Naive thymus-derived CD8-positive, alpha-beta T cell (primary cell): ENCODE measurements around the gene CALN1. TPM values are rescaled to one million over a fixed set of nuclear protein-coding genes. Genes with fewer than 3 reads are reported as not detected.

Experiments used
- ATAC-seq, 2 donors: fragments of 150-1000 bp; cut with Tn5 transposase in 1 of 2; sonication (Bioruptor Pico), chemical (Tn5 transposase) in 1 of 2; 1 replicate in 1 of 2; 2 replicates in 1 of 2; pipeline ENCODE4 v1.10.0; 2021; ENCODE audit warnings: mild to moderate bottlenecking in 2 of 2, moderate library complexity in 2 of 2
- POLR2A ChIA-PET: fragments of 350-600 bp; sonication (Branson Sonifier 250); formaldehyde crosslinking; loops from one replicate; lab custom pipeline; 2021; ENCODE audit warnings: antibody characterized with exemption; lab: Charles Lee
- DNase-seq, 10 donors: peaks; one replicate each; pipeline versions ENCODE4 v3.0.0 to v3.0.0-alpha.2; 2020 to 2022
- H3K27ac Mint-ChIP-seq, 10 donors: one replicate each; pipeline ENCODE4 v1.8.0; 2020 to 2022; ENCODE audit warnings: mild to moderate bottlenecking in 10 of 10, mixed read lengths in 10 of 10, moderate library complexity in 4 of 10, inconsistent platforms in 1 of 10
- H3K27me3 Mint-ChIP-seq, 5 donors: one replicate each; pipeline ENCODE4 v1.8.0; 2021 to 2022; ENCODE audit warnings: mixed read lengths in 5 of 5
- H3K36me3 Mint-ChIP-seq, 3 donors: one replicate each; pipeline ENCODE4 v1.8.0; 2020 to 2022; ENCODE audit warnings: mixed read lengths in 3 of 3, mild to moderate bottlenecking in 2 of 3, inconsistent platforms in 1 of 3
- H3K4me1 Mint-ChIP-seq, 4 donors: one replicate each; pipeline ENCODE4 v1.8.0; 2021 to 2022; ENCODE audit warnings: mixed read lengths in 4 of 4
- H3K4me3 Mint-ChIP-seq, 10 donors: one replicate each; pipeline ENCODE4 v1.8.0; 2020 to 2022; ENCODE audit warnings: mild to moderate bottlenecking in 10 of 10, mixed read lengths in 10 of 10, moderate library complexity in 6 of 10, inconsistent platforms in 1 of 10
- H3K9me3 Mint-ChIP-seq, 9 donors: one replicate each; pipeline ENCODE4 v1.8.0; 2020 to 2022; ENCODE audit warnings: mixed read lengths in 9 of 9, mild to moderate bottlenecking in 3 of 9, inconsistent platforms in 1 of 9, moderate library complexity in 1 of 9
- polyA plus RNA-seq, 3 donors: library from polyadenylated mRNA; unstranded; fragments of 300-500 nt; fragmentation: Illumina TruSeq; gene quantifications; one replicate each; pipeline ENCODE4 v1.2.3, GENCODE V29; 2021
- total RNA-seq, 8 experiments: library from RNA in 2 of 8; stranded (reverse) in 2 of 8; gene quantifications; one replicate each; pipeline ENCODE4 v1.2.3 and lab custom pipeline; 2021 to 2026

The CALN1 gene
- total and polyA plus RNA-seq, 5 experiments from 2014 or later: 0.15 TPM; not detected in 4

DNA sequence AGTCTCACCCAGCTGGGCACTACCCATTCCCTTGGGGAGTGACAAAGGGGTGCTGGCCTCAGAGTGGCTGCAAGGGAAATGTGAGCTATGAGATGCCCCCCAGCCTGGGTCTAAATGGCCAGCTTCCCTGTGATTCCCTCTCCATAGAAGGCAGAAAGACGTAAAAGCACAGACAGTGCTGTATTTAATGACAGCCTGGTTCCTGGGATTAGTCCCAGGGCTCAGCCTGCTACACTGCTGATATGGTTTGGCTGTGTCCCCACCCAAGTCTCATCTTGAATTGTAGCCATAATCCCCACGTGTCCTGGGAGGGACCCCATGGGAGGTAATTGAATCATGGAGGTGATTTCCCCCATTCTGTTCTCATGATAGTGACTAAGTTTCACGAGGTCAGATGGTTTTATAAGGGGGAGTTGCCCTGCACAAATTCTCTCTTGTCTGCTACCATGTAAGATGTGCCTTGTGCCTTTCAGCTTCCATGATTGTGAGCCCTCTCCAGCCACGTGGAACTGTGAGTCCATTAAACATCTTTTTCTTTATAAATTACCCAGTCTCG lies 23.9 kb upstream of the CALN1 start:
- Mint-ChIP-seq H3K4me3 (no peak overlapping the region), H3K4me1 (no peaks in the 10 kb centered on the region), H3K27me3 (peaks cover 0 to 4% (median 1%) of the 10 kb centered on the region in 5 donors), H3K36me3 (no peaks in the 10 kb centered on the region), H3K9me3 (peaks cover 0 to 4% (median 0%) of the 10 kb centered on the region in 9 donors), H3K27ac (no peak overlapping the region)
- no peak for DNase-seq
- ATAC-seq: no peak
- POLR2A ChIA-PET: no interaction called here

DNA sequence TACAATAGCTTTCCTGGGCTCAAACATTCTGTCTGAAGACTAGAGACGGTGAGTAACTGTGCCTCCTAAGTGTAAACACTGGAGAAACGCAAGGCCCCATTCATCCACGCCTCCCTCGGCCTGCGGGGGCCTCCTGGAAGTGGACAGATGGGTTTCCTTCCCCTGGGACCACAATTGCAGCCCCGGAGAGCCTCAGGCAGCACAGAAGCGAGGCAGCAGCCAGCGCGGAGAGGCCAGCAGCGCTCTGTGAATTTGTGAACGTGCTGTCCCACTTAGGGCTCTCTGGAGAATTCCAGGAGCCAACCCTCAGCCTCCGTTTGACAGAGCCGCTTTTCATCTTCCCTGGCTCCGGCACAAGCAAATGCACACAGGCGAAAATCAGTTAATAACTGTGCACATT lies 23.2 kb upstream of the CALN1 start:
- Mint-ChIP-seq H3K4me1 (no peaks in the 10 kb centered on the region), H3K9me3 (peaks cover 0 to 4% (median 0%) of the 10 kb centered on the region in 9 donors), H3K4me3 (no peak overlapping the region), H3K27ac (no peak overlapping the region), H3K36me3 (no peaks in the 10 kb centered on the region), H3K27me3 (peaks cover 0 to 4% (median 0%) of the 10 kb centered on the region in 5 donors)
- ATAC-seq: no peak
- POLR2A ChIA-PET: no interaction called here
- DNase-seq: no peak

DNA sequence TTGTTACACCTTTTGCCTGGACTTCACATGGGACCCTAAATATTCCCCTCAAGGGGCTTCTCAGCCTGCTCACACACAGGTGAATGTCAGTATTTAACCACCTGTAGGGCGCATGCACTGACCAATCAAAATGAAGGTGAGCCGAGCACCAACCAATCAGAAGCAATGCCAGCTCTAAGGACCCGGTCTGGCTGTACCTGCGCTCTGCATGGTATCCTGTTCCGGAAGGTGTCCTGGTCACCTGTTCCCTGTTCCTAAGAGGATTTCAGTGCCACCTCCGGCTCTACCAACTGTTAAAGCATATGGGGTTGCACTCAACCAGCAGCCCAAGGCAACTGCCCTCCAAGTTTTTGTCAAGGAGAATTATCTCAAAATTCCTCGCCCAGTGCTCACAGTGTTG lies 18.4 kb upstream of the CALN1 start:
- Mint-ChIP-seq H3K9me3 (peaks cover 0 to 3% (median 0%) of the 10 kb centered on the region in 9 donors), H3K27me3 (peaks cover 0 to 4% (median 0%) of the 10 kb centered on the region in 5 donors), H3K36me3 (no peaks in the 10 kb centered on the region), H3K4me3 (no peak overlapping the region), H3K4me1 (no peaks in the 10 kb centered on the region), H3K27ac (no peak overlapping the region)
- ATAC-seq: no peak
- DNase-seq: no peak
- POLR2A ChIA-PET: no interaction called here

- H3K27ac Mint-ChIP-seq: no peak overlapping the region
- DNase-seq (no peak), ATAC-seq (no peak)
- H3K4me1 Mint-ChIP-seq: no peaks in the 10 kb centered on the region
- no peak overlapping the region for H3K4me3 Mint-ChIP-seq
- H3K9me3 Mint-ChIP-seq: peaks cover 0 to 3% (median 0%) of the 10 kb centered on the region in 9 donors
- POLR2A ChIA-PET: no interaction called here
- H3K36me3 Mint-ChIP-seq: no peaks in the 10 kb centered on the region
- peaks cover 0 to 4% (median 0%) of the 10 kb centered on the region in 5 donors for H3K27me3 Mint-ChIP-seq
Measured at GRCh38 chr7:72429316-72429715, 17.2 kb upstream of the CALN1 start.

DNA sequence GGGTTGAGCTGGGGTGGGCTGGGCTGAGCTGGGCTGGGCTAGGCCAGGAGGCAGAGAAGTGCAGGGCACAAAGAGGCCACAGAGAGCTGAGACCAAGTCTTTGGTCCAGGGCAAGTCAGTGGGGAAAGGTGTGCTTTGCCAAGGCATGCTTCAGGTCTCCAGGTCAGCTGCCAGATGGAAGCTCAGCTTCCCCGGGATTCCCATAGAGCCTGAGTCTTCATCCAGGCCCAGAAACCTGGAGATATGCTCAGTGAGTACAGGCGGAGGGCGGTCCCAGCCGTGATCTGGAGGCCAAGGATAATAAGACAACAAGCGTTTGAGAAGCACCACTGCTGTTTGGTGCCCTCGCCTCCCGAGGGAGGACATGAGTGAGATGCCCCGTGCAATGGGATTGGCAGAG lies 4.7 kb upstream of the CALN1 start:
- H3K36me3 Mint-ChIP-seq: peaks cover 0 to 6% (median 0%) of the 10 kb centered on the region in 3 donors
- no peak for DNase-seq
- H3K9me3 Mint-ChIP-seq: peaks cover 0 to 4% (median 1%) of the 10 kb centered on the region in 9 donors
- ATAC-seq: no peak
- H3K27ac Mint-ChIP-seq: no peak overlapping the region
- peaks cover 0 to 3% (median 0%) of the 10 kb centered on the region in 5 donors for H3K27me3 Mint-ChIP-seq
- POLR2A ChIA-PET: no interaction called here
- H3K4me1 Mint-ChIP-seq: no peaks in the 10 kb centered on the region
- no peak overlapping the region for H3K4me3 Mint-ChIP-seq

- no peaks in the 10 kb centered on the region for H3K27me3 Mint-ChIP-seq
- H3K9me3 Mint-ChIP-seq: peaks cover 0 to 3% (median 0%) of the 10 kb centered on the region in 9 donors
- H3K4me1 Mint-ChIP-seq: no peaks in the 10 kb centered on the region
- no peak for ATAC-seq
- H3K36me3 Mint-ChIP-seq: no peaks in the 10 kb centered on the region
- no peak overlapping the region for H3K27ac Mint-ChIP-seq
- no peak for DNase-seq
- no peak overlapping the region for H3K4me3 Mint-ChIP-seq
- POLR2A ChIA-PET: no interaction called here
Measured at GRCh38 chr7:72415586-72415985, 3.4 kb upstream of the CALN1 start.

DNA sequence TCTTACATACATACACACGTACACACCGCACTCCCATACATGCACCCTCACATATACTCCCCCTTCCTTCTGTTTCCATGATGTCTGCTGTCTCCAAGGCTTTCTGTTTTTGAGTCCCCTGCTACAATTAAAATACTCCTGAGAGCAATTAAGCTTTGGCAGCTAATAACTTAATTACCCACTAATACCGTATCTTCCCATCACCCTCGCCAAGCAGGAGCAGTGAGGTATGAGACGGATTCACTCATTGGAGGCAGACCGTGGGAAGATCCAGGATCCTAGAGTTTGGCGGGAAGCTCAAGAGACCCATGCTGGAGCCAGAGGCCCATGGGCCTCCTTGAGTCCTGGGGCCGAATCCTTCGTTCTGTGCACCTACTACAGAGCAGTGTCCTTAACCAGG lies 1.7 kb upstream of the CALN1 start:
- H3K4me3 Mint-ChIP-seq: no peak overlapping the region
- ATAC-seq (no peak), DNase-seq (no peak)
- no peak overlapping the region for H3K27ac Mint-ChIP-seq
- POLR2A ChIA-PET: no interaction called here
- H3K36me3 Mint-ChIP-seq: no peaks in the 10 kb centered on the region
- H3K9me3 Mint-ChIP-seq: peaks cover 0 to 3% (median 0%) of the 10 kb centered on the region in 9 donors
- H3K4me1 Mint-ChIP-seq: no peaks in the 10 kb centered on the region
- no peaks in the 10 kb centered on the region for H3K27me3 Mint-ChIP-seq

- no peak overlapping the region for H3K4me3 Mint-ChIP-seq
- H3K4me1 Mint-ChIP-seq: no peaks in the 10 kb centered on the region
- DNase-seq (no peak), ATAC-seq (no peak)
- no peaks in the 10 kb centered on the region for H3K36me3 Mint-ChIP-seq
- H3K27ac Mint-ChIP-seq: no peak overlapping the region
- no peaks in the 10 kb centered on the region for H3K27me3 Mint-ChIP-seq
- POLR2A ChIA-PET: no interaction called here
- H3K9me3 Mint-ChIP-seq: peaks cover 0 to 3% (median 0%) of the 10 kb centered on the region in 9 donors
Measured at GRCh38 chr7:72413290-72413689, 1.2 kb upstream of the CALN1 start.

DNA sequence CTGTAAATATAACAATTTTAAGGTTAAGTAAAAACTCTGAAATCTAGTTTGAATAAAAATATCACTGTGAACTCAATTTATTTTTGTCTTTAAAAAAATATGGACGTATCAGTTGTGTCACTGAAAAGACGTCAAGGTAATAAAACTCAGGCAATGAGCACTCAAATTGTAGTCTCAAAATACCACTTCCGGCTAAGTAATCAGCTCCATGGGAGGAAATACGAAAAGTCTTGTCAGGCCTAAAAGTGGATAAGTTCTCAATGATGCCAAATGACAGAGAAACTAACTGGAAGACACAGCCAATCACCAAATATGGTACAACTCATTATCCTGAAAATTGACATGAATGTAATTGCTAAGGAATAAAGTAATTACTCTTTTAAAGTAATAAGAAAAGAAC lies 719 bp downstream of the CALN1 start:
- no peak for ATAC-seq
- Mint-ChIP-seq H3K4me1 (no peaks in the 10 kb centered on the region), H3K4me3 (no peak overlapping the region), H3K27me3 (peaks cover 0 to 2% (median 0%) of the 10 kb centered on the region in 5 donors), H3K9me3 (peaks cover 0 to 3% (median 0%) of the 10 kb centered on the region in 9 donors), H3K27ac (no peak overlapping the region), H3K36me3 (no peaks in the 10 kb centered on the region)
- POLR2A ChIA-PET: no interaction called here
- DNase-seq: no peak

GRCh38 chr7:72409638-72410015 lies 2.5 kb downstream of the CALN1 start:
- Mint-ChIP-seq H3K4me3 (no peak overlapping the region), H3K27ac (no peak overlapping the region), H3K36me3 (no peaks in the 10 kb centered on the region), H3K27me3 (peaks cover 0 to 7% (median 4%) of the 10 kb centered on the region in 5 donors), H3K4me1 (peaks cover 0 to 6% (median 0%) of the 10 kb centered on the region in 4 donors), H3K9me3 (peaks cover 0 to 5% (median 3%) of the 10 kb centered on the region in 9 donors)
- ATAC-seq (no peak), DNase-seq (no peak)
- POLR2A ChIA-PET: no interaction called here

DNA sequence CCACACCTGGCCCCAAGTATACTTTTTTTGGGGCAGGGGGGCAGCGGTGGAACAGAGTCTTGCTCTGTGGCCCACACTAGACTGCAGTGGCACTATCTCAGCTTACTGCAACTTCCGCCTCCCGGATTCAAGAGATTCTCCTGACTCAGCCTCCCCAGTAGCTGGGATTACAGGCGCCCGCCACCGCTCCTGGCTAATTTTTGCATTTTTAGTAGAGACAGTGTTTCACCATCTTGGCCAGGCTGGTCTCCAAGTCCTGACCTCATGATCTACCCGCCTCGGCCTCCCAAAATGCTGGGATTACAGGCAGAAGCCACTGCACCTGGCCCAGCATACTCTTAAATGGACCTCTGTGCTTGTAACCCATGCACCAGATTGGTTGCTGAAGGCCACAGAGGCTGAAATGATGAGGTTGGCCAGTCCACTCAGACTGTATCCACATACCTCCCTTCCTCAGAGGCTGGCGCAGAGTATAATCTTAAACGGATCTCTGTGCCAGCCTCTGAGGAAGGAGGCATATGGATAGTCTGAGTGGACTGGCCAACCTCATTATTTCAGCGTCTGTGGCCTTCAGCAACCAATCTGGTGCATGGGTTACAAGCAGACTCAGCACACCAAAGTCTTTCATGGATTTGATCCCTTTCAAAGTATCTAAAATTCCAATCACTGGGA lies 3.0 kb downstream of the CALN1 start:
- POLR2A ChIA-PET: no interaction called here
- peaks cover 0 to 6% (median 0%) of the 10 kb centered on the region in 4 donors for H3K4me1 Mint-ChIP-seq
- no peak for ATAC-seq
- peaks cover 0 to 10% (median 4%) of the 10 kb centered on the region in 5 donors for H3K27me3 Mint-ChIP-seq
- H3K36me3 Mint-ChIP-seq: no peaks in the 10 kb centered on the region
- H3K27ac Mint-ChIP-seq: no peak overlapping the region
- H3K9me3 Mint-ChIP-seq: peaks cover 0 to 10% (median 3%) of the 10 kb centered on the region in 9 donors
- DNase-seq: no peak
- H3K4me3 Mint-ChIP-seq: no peak overlapping the region

- DNase-seq (no peak), ATAC-seq (no peak)
- Mint-ChIP-seq H3K36me3 (peaks cover 0 to 4% (median 0%) of the 10 kb centered on the region in 3 donors), H3K9me3 (peaks cover 0 to 18% (median 7%) of the 10 kb centered on the region in 9 donors), H3K27ac (no peak overlapping the region), H3K4me1 (peaks cover 0 to 6% (median 0%) of the 10 kb centered on the region in 4 donors), H3K27me3 (peaks cover 5 to 22% (median 9%) of the 10 kb centered on the region in 5 donors), H3K4me3 (no peak overlapping the region)
- POLR2A ChIA-PET: no interaction called here
Measured at GRCh38 chr7:72406820-72407403, 5.2 kb downstream of the CALN1 start.

- peaks cover 5 to 25% (median 9%) of the 10 kb centered on the region in 5 donors for H3K27me3 Mint-ChIP-seq
- H3K9me3 Mint-ChIP-seq: peaks cover 0 to 18% (median 7%) of the 10 kb centered on the region in 9 donors
- no peak overlapping the region for H3K27ac Mint-ChIP-seq
- ATAC-seq (no peak), DNase-seq (no peak)
- POLR2A ChIA-PET: interaction anchor here (0.8 kb wide), 1 partner anchor 81 kb away, joined by 3 read pairs; no protein-coding TSS in a partner anchor
- peaks cover 0 to 6% (median 0%) of the 10 kb centered on the region in 4 donors for H3K4me1 Mint-ChIP-seq
- peaks cover 0 to 4% (median 0%) of the 10 kb centered on the region in 3 donors for H3K36me3 Mint-ChIP-seq
- no peak overlapping the region for H3K4me3 Mint-ChIP-seq
Measured at GRCh38 chr7:72405871-72406270, 6.3 kb downstream of the CALN1 start.
